DOHH2 (cell line): ENCODE results near the gene ZBTB38.

ENCODE experiments used
- CTCF ChIP-seq: fragments of 200-600 bp; sonication (generic); IDR thresholded peaks from one replicate; pipeline ENCODE4 v1.5.1; 2014; ENCODE audit warnings: antibody characterized with exemption, mild to moderate bottlenecking, low read depth, low read length; ENCODE audit not compliant: poor library complexity, severe bottlenecking
- EZH2phosphoT487 ChIP-seq: fragments of 200-600 bp; sonication (generic); IDR thresholded peaks from 2 replicates; pipeline ENCODE4 v1.6.1; 2017; ENCODE audit warnings: borderline replicate concordance, mild to moderate bottlenecking, antibody characterized with exemption, low read length, moderate library complexity, mixed read lengths

- TF ChIP-seq CTCF = no peak
- TF ChIP-seq EZH2phosphoT487 = no peak
These were observed 21.4 kb downstream of the ZBTB38 start for GRCh38 chr3:141389703-141390102.
